H9 (cell line): ENCODE results near the gene BTNL8. TPM values are rescaled to one million over a fixed set of nuclear protein-coding genes. Genes with fewer than 3 reads are reported as not detected.

Experiments used
- DNase-seq: peaks from one replicate; pipeline ENCODE4 v3.0.0-alpha.2; 2017
- H2AFZ ChIP-seq: one replicate; pipeline ENCODE4 v1.6.1; 2013; ENCODE audit warnings: mild to moderate bottlenecking, low read length, control low read depth, moderate library complexity
- H2AK5ac ChIP-seq: 2 replicates; pipeline ENCODE4 v1.6.1; 2013; ENCODE audit warnings: low read length, control low read depth, mixed read lengths; ENCODE audit not compliant: insufficient read length
- H2BK120ac ChIP-seq: one replicate; pipeline ENCODE4 v1.6.1; 2013; ENCODE audit warnings: low read depth, mild to moderate bottlenecking, low read length, control low read depth, inconsistent platforms; ENCODE audit not compliant: poor library complexity, severe bottlenecking
- H2BK12ac ChIP-seq: 2 replicates; pipeline ENCODE4 v1.6.1; 2013; ENCODE audit warnings: low read length, control low read depth, mixed read lengths, low read depth; ENCODE audit not compliant: insufficient read length
- H2BK15ac ChIP-seq: 2 replicates; pipeline ENCODE4 v1.6.1; 2013; ENCODE audit warnings: low read depth, low read length, control low read depth
- H2BK20ac ChIP-seq: one replicate; pipeline ENCODE4 v1.6.1; 2013; ENCODE audit warnings: low read depth, mild to moderate bottlenecking, low read length, control low read depth, inconsistent platforms; ENCODE audit not compliant: poor library complexity, severe bottlenecking
- H2BK5ac ChIP-seq: 2 replicates; pipeline ENCODE4 v1.6.1; 2013; ENCODE audit warnings: low read length, control low read depth, mixed read lengths; ENCODE audit not compliant: insufficient read length
- H3K14ac ChIP-seq: 2 replicates; pipeline ENCODE4 v1.6.1; 2013; ENCODE audit warnings: low read length, control low read depth; ENCODE audit not compliant: insufficient read depth
- H3K18ac ChIP-seq: 2 replicates; pipeline ENCODE4 v1.6.1; 2013; ENCODE audit warnings: low read depth, mild to moderate bottlenecking, mixed read lengths, low read length, control low read depth; ENCODE audit not compliant: insufficient read length
- H3K23ac ChIP-seq: 2 replicates; pipeline ENCODE4 v1.6.1; 2013; ENCODE audit warnings: low read length, control low read depth, mixed read lengths, low read depth; ENCODE audit not compliant: insufficient read length
- H3K23me2 ChIP-seq: 2 replicates; pipeline ENCODE4 v1.6.1; 2013; ENCODE audit warnings: low read depth, mild to moderate bottlenecking, mixed read lengths, low read length, control low read depth; ENCODE audit not compliant: insufficient read length, poor library complexity, severe bottlenecking
- H3K27ac ChIP-seq: 2 replicates; pipeline ENCODE4 v1.5.1; 2013; ENCODE audit warnings: low read length, control low read depth, mixed read lengths, low read depth; ENCODE audit not compliant: insufficient read length
- H3K27me3 ChIP-seq: 2 replicates; pipeline ENCODE4 v1.6.1; 2013; ENCODE audit warnings: low read length, control low read depth, inconsistent platforms; ENCODE audit not compliant: insufficient read depth
- H3K4ac ChIP-seq: 2 replicates; pipeline ENCODE4 v1.6.1; 2013; ENCODE audit warnings: low read depth, mild to moderate bottlenecking, control low read depth, inconsistent platforms, low read length, moderate library complexity
- H3K4me1 ChIP-seq: 2 replicates; pipeline ENCODE4 v1.6.1; 2013; ENCODE audit warnings: low read length, control low read depth, inconsistent platforms; ENCODE audit not compliant: insufficient read depth
- H3K4me2 ChIP-seq: 2 replicates; pipeline ENCODE4 v1.6.1; 2013; ENCODE audit warnings: low read length, control low read depth, mixed read lengths; ENCODE audit not compliant: insufficient read length, insufficient read depth
- H3K56ac ChIP-seq: 2 replicates; pipeline ENCODE4 v1.6.1; 2013; ENCODE audit warnings: low read depth, mild to moderate bottlenecking, mixed read lengths, low read length, control low read depth; ENCODE audit not compliant: insufficient read length
- H3K79me1 ChIP-seq: 2 replicates; pipeline ENCODE4 v1.6.1; 2013; ENCODE audit warnings: low read depth, mild to moderate bottlenecking, moderate library complexity, low read length, control low read depth, inconsistent platforms; ENCODE audit not compliant: insufficient read depth, poor library complexity, severe bottlenecking
- H3K79me2 ChIP-seq: 2 replicates; pipeline ENCODE4 v1.6.1; 2013; ENCODE audit warnings: low read length, control low read depth, inconsistent platforms; ENCODE audit not compliant: insufficient read depth
- H3K9ac ChIP-seq: 2 replicates; pipeline ENCODE4 v1.6.1; 2013; ENCODE audit warnings: low read length, control low read depth, mixed read lengths; ENCODE audit not compliant: insufficient read length; ENCODE audit errors: extremely low read depth
- H3K9me3 ChIP-seq: one replicate; pipeline ENCODE4 v1.6.1; 2013; ENCODE audit warnings: low read depth, low read length, inconsistent platforms; ENCODE audit not compliant: control insufficient read depth
- H3T11ph ChIP-seq: one replicate; pipeline ENCODE4 v1.6.1; 2013; ENCODE audit warnings: mild to moderate bottlenecking, low read length, control low read depth, inconsistent platforms
- H4K20me1 ChIP-seq: one replicate; pipeline ENCODE4 v1.6.1; 2013; ENCODE audit not compliant: control insufficient read depth, insufficient read length, insufficient read depth
- H4K5ac ChIP-seq: 2 replicates; pipeline ENCODE4 v1.6.1; 2013; ENCODE audit warnings: low read depth, mild to moderate bottlenecking, mixed read lengths, low read length, control low read depth; ENCODE audit not compliant: insufficient read length
- H4K8ac ChIP-seq: replicated peaks from 2 replicates; pipeline ENCODE4 v1.6.1; 2013; ENCODE audit warnings: low read length, control low read depth, mixed read lengths, low read depth; ENCODE audit not compliant: insufficient read length
- H4K91ac ChIP-seq: 2 replicates; pipeline ENCODE4 v1.6.1; 2013; ENCODE audit warnings: low read depth, mild to moderate bottlenecking, moderate library complexity, mixed read lengths, low read length, control low read depth; ENCODE audit not compliant: insufficient read length
- H3K27ac Mint-ChIP-seq, 3 experiments: 2 replicates in 2 of 3; 3 replicates in 1 of 3; pipeline ENCODE4 v1.8.0; 2020 to 2021; ENCODE audit warnings: mixed read lengths in 3 of 3, mild to moderate bottlenecking in 1 of 3, moderate library complexity in 1 of 3
- H3K27me3 Mint-ChIP-seq: 2 replicates; pipeline ENCODE4 v1.8.0; 2021; ENCODE audit warnings: low read depth, mild to moderate bottlenecking, moderate library complexity, mixed read lengths
- H3K36me3 Mint-ChIP-seq, 3 experiments: 2 replicates in 2 of 3; 3 replicates in 1 of 3; pipeline ENCODE4 v1.8.0; 2020 to 2021; ENCODE audit warnings: low read depth in 3 of 3, mixed read lengths in 3 of 3; ENCODE audit not compliant: insufficient read depth in 1 of 3
- H3K4me1 Mint-ChIP-seq, 2 experiments: 2 replicates each; pipeline ENCODE4 v1.8.0; 2020; ENCODE audit warnings: mixed read lengths in 2 of 2
- H3K4me3 Mint-ChIP-seq, 2 experiments: 2 replicates in 1 of 2; 3 replicates in 1 of 2; pipeline ENCODE4 v1.8.0; 2020 to 2021; ENCODE audit warnings: mild to moderate bottlenecking in 2 of 2, mixed read lengths in 2 of 2, moderate library complexity in 1 of 2
- H3K9me3 Mint-ChIP-seq, 2 experiments: 2 replicates in 1 of 2; 3 replicates in 1 of 2; pipeline ENCODE4 v1.8.0; 2020; ENCODE audit warnings: mild to moderate bottlenecking in 2 of 2, mixed read lengths in 2 of 2, moderate library complexity in 1 of 2
- WGBS: extraction: QIAGEN DNeasy Blood & Tissue Kit; methylation state at CpG from one replicate; pipeline ENCODE4 v1.1.7; 2013; ENCODE audit warnings: missing lambda C conversion rate, low lambda C conversion rate, mixed read lengths; ENCODE audit not compliant: insufficient read length; ENCODE audit errors: extremely low coverage; 5-methylcytosine and 5-hydroxymethylcytosine counted together
- total RNA-seq: library from RNA; stranded (reverse); gene quantifications from 2 replicates; pipeline ENCODE4 v1.2.1, GENCODE V29; 2021
- TF ChIP-seq, protein P1 (sequence below): fragments of 200-600 bp; sonication (generic); conservative IDR thresholded peaks from 3 replicates; pipeline ENCODE4 v1.8.0; 2021; ENCODE audit warnings: antibody characterized with exemption, mild to moderate bottlenecking

The BTNL8 gene
- total RNA-seq, 1 experiment from 2014 or later, result 0.13 TPM

DNA sequence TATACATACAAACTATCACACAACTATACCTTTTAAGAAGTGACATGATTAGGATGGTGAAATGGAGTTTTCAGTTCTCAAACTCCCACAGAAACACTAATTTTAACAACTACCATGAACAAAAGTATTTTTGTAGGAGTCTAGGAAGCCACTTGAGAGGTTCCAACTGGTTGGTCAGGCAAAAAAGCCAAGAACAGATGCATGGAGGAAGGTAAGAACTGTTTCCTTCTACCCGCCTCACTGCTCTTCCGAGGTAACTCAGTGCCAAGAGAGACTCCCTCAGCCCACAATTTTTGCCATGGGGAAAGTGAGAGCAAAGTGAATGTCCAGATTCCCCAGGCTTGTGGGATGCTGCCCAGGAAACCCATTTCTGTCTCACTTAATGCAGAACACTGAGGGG, 15.7 kb downstream of the BTNL8 start:
- no CpG with 5 or more reads among the region's 2 CpGs for WGBS
- H3K4ac ChIP-seq, result no peak overlapping the region
- no peaks in the 10 kb centered on the region for H4K20me1 ChIP-seq
- H3K9me3 ChIP-seq, result no peaks in the 10 kb centered on the region
- Mint-ChIP-seq H3K9me3 (peaks cover 0 to 5% of the 10 kb centered on the region in 2 experiments; a peak in 4 of 5 replicates), H3K4me1 (peaks cover 20 to 39% of the 10 kb centered on the region in 2 experiments), H3K36me3 (peaks cover 0 to 2% (median 0%) of the 10 kb centered on the region in 3 experiments; a peak in 1 of 7 replicates), H3K4me3 (no peak overlapping the region), H3K27ac (no peak overlapping the region), H3K27me3 (peaks cover 2% of the 10 kb centered on the region; the same call in 1 of the 2 replicates)
- no peak overlapping the region for H3K56ac ChIP-seq
- no peak overlapping the region for H2AK5ac ChIP-seq
- TF ChIP-seq, protein P1, sequence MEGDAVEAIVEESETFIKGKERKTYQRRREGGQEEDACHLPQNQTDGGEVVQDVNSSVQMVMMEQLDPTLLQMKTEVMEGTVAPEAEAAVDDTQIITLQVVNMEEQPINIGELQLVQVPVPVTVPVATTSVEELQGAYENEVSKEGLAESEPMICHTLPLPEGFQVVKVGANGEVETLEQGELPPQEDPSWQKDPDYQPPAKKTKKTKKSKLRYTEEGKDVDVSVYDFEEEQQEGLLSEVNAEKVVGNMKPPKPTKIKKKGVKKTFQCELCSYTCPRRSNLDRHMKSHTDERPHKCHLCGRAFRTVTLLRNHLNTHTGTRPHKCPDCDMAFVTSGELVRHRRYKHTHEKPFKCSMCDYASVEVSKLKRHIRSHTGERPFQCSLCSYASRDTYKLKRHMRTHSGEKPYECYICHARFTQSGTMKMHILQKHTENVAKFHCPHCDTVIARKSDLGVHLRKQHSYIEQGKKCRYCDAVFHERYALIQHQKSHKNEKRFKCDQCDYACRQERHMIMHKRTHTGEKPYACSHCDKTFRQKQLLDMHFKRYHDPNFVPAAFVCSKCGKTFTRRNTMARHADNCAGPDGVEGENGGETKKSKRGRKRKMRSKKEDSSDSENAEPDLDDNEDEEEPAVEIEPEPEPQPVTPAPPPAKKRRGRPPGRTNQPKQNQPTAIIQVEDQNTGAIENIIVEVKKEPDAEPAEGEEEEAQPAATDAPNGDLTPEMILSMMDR, result no peak
- no peak overlapping the region for H2BK120ac ChIP-seq
- no peak overlapping the region for H2BK20ac ChIP-seq
- H3K79me1 ChIP-seq, result no peaks in the 10 kb centered on the region
- no peak for DNase-seq
- no peaks in the 10 kb centered on the region for H3K23me2 ChIP-seq
- H4K8ac ChIP-seq, result no peak overlapping the region
- no peak overlapping the region for H3K4me2 ChIP-seq
- peaks cover 2% of the 10 kb centered on the region; the same call in 1 of the 2 replicates for H3K4me1 ChIP-seq
- H3K18ac ChIP-seq, result no peak overlapping the region
- no peak overlapping the region for H2AFZ ChIP-seq
- no peak overlapping the region for H2BK15ac ChIP-seq
- H3K27ac ChIP-seq, result no peak overlapping the region
- H4K5ac ChIP-seq, result no peak overlapping the region
- H3K23ac ChIP-seq, result no peak overlapping the region
- H2BK12ac ChIP-seq, result no peak overlapping the region
- H3K79me2 ChIP-seq, result no peaks in the 10 kb centered on the region
- H3K9ac ChIP-seq, result no peak overlapping the region
- no peak overlapping the region for H3K14ac ChIP-seq
- no peak overlapping the region for H3T11ph ChIP-seq
- no peak overlapping the region for H4K91ac ChIP-seq
- H3K27me3 ChIP-seq, result no peaks in the 10 kb centered on the region
- no peak overlapping the region for H2BK5ac ChIP-seq
